Measurements from ENCODE around the gene CES2.
"Not testable (repeated sequence)": the region's sequence is repeated elsewhere in the genome, so short reads cannot be mapped to it uniquely, and the experiment has no call there.

- not testable (repeated sequence) for TF ChIP-seq MAX (CRISPR knock-in tag; IDR thresholded peaks at IDR 0.05); ZNF317 (CRISPR knock-in tag; IDR thresholded peaks at IDR 0.05; ENCODE audit: borderline replicate concordance, low read depth); ELF4 (CRISPR knock-in tag; IDR thresholded peaks at IDR 0.05; ENCODE audit: low read depth); CTCF (IDR thresholded peaks at IDR 0.05); ZNF121 (CRISPR knock-in tag; IDR thresholded peaks at IDR 0.05); MLX (CRISPR knock-in tag; IDR thresholded peaks at IDR 0.05); CBFB (CRISPR knock-in tag; IDR thresholded peaks at IDR 0.05; ENCODE audit: low read depth); NR3C1 (CRISPR knock-in tag; conservative IDR thresholded peaks at IDR 0.05; ENCODE audit: low read depth)
- TF ChIP-seq, protein P1, sequence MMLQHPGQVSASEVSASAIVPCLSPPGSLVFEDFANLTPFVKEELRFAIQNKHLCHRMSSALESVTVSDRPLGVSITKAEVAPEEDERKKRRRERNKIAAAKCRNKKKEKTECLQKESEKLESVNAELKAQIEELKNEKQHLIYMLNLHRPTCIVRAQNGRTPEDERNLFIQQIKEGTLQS (CRISPR knock-in tag; conservative IDR thresholded peaks at IDR 0.05) = not testable (repeated sequence)
- TF ChIP-seq, protein P2, sequence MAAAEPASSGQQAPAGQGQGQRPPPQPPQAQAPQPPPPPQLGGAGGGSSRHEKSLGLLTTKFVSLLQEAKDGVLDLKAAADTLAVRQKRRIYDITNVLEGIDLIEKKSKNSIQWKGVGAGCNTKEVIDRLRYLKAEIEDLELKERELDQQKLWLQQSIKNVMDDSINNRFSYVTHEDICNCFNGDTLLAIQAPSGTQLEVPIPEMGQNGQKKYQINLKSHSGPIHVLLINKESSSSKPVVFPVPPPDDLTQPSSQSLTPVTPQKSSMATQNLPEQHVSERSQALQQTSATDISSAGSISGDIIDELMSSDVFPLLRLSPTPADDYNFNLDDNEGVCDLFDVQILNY (CRISPR knock-in tag; IDR thresholded peaks at IDR 0.05) = not testable (repeated sequence)
Observed at GRCh38 chr16:66896682-66897081, 38.6 kb upstream of the CES2 start.

Measured in WTC11 (cell line).